Endometrium (tissue), 2 donors: ENCODE measurements around the gene PHLDB1.

ENCODE experiments used
- FAIRE-seq: peaks from 2 replicates; lab custom pipeline; 2012; peaks lifted over from hg19 to GRCh38; lab: Jason Lieb, UNC
- donor health status: control.
- donor health status: control.

Gene PHLDB1

DNA sequence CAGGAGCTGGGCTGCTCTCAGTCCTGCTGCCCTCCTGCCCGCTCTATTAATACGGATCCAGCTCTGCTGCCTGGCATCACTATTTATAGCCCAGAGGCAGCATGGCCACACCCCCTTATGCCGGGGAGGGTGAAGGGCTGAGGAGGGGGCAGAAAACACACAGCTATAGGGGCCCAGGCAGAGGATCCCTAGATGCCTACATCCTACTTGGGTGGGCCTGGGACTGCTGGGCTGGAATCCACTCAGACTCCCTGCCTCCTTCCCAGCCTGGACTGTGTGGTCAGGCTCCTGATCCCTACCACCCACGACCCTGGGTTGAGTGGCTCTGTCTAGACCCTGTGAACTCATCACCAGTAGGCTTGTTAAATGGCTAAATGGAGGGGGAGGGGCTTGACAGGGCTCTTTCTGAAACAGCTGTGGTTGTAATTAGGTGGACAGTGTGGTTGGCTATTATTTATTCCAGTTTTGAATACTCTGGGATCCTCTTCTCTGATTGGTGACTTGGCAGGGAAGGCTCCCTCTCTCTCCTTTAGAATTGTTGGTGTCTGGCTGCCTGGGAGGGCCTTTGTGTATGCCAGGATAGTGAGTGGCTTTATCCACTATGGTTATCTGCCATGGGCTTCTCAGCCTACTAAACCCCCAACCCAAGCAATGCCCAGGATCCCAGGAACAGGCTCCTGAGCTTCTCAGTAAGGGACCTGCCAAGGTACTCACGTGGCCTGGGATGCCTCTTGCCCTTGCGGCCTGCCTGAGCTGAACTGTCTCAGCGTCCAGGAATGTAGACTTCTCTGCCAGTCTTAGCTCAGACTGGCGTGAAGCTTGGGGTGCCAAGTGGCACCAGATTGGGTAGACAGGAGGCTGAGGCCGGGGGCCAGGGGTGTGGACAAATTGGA, 15.2 kb downstream of the PHLDB1 start:
- FAIRE-seq = no peak

DNA sequence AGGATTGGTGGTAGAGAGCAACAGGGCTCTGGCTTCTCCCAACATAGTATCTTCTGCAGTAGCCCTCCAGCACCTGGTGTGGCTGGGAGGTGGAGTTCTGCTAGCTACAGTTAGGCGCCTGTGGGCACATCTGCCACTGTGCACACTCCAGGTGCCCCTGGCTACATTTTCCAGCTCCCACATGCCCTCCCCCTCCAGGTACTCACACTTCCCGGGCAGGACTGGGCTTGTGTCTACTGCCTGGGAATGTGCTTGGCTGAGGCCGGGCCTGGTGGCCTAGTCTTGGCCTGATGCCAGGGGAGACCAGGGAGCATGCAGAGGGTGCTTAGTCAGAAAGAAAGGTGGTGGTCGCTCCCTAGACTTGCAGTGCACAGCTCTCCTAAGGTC, 15.8 kb downstream of the PHLDB1 start:
- FAIRE-seq = no peak

DNA sequence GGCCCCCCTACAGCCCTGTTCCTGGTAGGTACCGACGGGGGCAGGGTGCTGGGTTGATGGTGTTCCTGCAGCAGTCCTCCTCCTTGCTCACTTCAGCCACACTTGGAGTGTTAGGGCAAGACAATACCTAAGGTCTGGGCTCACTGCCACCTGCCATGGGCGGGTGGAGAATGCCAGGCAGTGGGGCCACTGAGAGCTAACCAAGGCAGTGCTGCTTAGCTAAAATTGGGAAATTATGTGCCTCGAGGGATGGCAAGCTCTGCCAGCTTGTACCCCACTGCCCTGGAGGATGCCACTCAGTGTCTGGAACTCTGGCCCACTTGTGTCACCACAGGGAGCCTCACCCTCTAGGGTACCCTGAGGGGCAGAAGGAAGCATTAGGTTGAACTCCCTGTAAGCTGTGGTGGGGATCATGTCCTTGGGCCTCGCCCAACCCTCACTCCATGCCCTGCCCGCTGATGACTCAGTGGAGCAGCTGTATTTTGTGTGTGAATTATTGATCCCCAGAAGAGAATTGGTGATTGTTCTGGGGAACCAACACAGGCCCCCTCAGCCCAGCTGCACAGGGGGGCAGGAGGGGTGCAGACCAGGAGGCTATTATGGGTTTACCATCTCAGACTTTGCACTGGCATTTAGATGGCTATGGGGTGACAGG, 17.7 kb downstream of the PHLDB1 start:
- no peak for FAIRE-seq

DNA sequence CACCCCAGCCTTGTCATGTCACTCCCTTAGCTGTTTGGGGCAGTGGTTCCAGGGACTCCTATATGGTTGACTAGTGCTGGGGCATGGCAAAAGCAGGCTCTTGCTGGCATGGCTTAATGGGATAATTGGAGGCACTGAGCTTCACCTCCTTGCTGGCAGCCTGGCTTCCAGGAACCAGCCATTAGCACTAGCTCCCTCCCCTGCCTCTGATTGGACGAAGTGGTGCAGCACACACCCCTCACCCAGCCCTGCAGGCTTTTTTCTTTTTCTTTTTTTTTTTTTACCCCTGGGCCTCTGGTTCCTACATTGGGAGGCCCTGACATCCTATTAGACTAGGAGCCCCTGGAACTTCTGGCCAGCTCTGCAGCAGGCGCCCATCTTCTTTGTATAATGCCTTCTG, 18.6 kb downstream of the PHLDB1 start:
- FAIRE-seq = no peak

DNA sequence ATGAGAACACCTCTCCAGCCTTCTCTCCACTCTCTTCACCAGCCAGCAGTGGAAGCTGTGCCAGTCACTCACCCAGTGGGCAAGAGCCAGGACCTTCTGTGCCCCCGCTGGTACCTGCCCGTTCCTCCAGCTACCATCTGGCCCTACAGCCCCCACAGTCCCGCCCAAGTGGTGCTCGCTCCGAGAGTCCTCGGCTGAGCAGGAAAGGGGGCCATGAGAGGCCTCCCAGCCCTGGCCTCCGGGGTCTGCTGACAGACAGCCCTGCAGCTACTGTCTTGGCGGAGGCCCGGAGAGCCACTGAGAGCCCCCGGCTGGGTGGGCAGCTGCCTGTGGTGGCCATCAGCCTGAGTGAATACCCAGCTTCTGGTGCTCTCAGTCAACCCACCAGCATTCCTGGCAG, 20.2 kb downstream of the PHLDB1 start:
- FAIRE-seq = no peak

DNA sequence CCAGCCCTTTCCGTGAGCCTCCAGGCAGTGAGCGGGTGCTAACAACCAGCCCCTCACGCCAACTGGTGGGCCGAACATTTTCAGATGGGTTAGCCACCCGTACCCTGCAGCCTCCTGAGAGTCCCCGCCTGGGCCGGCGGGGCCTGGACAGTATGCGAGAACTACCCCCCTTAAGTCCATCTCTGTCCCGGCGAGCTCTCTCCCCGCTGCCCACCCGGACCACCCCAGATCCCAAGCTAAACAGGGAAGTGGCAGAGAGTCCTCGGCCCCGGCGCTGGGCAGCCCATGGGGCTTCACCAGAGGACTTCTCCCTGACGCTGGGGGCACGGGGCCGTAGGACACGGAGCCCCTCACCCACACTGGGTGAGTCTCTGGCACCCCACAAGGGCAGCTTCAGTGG, 20.6 kb downstream of the PHLDB1 start:
- FAIRE-seq = no peak

DNA sequence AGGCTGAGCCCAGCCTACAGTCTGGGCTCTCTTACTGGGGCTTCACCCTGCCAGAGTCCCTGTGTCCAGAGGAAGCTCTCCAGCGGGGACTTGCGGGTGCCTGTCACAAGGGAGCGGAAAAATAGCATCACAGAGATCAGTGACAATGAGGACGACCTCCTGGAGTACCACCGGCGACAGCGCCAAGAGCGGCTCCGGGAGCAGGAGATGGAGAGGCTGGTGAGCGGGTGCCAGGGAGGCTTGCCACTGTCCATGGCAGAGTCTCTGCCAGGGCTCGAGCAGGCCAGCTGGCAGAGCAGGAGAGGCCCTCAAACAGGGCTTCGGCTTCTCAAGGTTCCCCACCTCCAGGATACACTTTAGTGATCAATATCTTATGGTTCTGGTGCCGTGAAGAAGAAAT, 21.0 kb downstream of the PHLDB1 start:
- no peak for FAIRE-seq

DNA sequence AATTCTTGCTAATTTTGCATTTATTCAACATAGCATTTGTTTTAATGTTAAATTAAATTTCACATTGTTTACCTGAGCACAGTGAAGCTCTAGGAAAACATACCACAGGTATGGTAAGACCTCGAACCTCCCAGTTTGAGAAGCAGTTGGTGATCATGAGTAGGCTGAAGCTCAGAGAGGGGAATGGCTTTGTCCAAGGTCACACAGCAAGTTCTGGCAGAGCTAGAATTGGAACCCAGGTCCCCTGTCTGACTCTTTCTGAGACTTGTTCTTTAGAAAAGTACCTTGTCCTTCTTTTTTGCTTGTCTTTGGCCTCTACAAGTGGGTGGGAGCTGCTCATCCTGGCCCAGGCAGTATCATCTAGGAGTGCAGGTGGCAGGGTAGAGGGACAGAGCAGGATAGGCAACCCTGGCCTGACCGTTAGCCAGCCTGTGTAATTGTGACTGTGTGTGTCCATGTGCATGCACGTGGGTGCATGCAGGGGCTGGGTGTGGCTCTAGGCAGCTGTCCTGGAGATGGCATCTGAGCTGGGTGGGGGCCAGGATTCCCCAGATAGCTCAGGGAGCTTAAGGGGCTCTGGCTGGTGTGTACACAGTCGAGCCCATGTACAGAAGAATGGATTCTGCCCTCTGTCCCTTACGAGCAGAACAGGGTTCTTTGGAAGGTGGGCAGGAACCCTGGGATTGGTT, 21.6 kb downstream of the PHLDB1 start:
- no peak for FAIRE-seq

DNA sequence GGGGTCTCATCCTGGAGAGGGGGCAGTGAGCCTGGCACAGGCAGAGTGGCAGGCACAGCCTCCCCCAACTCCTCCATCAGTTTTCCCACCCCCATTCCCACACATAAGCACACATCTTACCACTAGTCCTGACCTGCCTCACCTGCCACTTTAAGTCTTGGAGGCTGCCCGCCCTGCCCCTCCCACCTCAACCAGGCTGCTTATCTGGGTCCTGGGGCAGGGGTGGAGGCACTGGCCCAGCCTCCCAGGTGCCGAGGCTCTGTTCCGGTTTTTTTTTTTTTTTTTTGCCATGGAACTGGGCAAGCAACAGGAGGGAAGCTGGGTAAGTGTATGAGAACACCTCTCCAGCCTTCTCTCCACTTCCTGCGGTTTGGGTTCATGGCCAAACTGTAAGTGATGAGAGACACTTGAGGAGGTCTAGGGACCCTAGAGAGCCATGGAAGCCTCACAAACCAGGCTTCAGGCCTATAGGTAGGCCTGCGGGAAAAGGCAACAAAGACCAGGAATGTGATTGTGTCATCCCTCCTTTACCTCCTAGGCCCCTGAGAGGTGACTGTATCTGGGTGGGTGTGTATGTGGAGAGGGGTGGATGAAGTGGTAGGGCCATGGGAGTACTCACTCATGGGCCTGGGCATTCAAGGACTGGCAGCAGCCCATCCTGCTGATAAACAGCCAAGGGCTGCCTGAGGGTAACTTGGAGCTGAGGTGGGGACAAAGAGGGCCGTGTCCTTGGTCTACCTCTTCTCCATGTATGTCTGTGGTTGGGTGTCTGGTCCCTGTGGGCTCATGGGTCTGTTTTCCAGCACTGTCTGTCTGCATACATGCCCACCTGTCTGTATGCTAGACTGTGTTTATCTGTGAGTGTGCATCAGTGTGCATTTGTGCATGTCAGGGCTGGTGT, 22.6 kb downstream of the PHLDB1 start:
- FAIRE-seq = no peak

DNA sequence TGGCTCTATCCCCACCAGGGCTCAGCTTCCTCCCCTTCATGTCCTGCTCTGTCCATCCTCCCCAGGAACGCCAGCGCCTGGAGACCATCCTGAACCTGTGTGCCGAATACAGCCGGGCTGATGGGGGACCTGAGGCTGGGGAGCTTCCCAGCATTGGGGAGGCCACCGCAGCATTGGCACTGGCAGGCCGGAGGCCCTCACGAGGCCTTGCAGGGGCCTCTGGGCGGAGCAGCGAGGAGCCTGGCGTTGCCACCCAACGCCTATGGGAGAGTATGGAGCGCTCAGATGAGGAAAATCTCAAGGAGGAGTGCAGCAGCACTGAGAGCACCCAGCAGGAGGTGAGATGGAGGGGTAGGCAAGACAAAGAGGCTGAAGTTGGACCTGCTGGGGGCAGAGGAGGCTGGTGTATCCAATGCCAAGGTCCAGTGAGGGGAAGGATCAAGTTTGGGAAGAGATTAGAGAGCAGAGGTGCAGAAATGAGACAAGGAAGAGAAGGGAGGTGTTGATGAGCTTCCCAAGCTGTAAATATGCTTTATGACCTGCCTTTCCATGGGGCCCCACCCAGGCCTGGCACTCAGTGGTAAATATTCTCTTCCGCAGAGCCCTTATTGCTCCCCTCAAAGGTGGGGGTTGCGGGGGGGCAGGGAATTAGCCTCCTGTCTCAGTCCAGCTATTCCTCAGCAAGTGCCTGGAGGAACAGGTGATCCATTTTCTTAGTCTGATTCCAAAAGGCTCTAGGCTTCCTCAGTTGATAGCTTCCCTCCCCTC, 23.9 kb downstream of the PHLDB1 start:
- no peak for FAIRE-seq

DNA sequence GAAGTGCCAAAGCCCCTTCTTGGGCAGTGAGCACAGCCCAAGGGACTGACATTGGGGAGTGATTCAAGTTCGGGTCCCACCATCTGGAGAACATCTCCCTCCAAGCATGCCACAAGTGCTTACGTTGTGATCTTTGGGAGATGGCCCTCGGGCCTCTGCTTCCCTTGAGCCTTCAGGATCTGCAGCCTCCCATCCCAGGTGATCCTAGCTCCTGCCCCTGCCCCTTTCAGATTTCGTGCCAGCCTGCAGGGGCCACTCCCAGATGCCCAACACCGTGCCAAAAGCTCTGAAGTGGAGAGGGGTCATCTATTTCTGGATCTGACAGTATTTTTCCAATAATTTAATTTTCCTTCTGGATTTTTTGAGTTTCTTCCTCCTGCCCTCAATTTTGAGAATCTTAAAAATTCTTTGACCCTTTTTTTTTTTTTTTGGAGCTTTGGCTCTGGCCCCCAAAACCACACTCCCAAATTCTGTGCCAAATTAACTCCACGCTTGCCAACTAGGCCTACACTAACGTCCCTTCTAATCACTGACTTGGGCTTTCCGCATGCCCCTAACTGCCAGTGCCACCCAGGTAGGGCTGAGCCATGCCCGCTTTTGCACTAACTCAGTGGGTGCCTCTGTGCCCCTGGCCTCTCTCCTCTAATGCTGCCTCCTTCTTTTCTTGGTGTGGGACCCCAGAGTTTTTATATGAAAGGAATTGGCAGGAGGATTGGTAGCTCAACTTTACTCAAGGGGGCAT, 25.3 kb downstream of the PHLDB1 start:
- no peak for FAIRE-seq

DNA sequence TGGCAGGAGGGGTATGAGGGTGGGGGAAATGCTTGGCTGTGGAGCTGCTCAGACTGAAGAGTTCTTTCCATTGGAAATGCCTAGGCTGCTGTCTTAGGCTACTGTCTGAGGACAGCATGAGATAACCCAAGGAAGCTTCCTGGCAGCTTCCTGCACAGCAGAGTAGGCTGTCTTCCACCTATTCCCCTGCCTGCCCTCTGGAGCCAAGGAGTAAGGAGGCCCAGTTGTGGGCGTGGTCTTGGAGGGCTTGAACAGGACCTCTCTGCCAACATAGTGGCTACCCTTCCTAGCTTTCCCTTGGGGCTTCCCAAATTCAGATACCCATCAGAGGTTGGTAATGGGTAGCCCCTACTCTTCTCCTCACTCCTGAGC, 25.9 kb downstream of the PHLDB1 start:
- FAIRE-seq = no peak

DNA sequence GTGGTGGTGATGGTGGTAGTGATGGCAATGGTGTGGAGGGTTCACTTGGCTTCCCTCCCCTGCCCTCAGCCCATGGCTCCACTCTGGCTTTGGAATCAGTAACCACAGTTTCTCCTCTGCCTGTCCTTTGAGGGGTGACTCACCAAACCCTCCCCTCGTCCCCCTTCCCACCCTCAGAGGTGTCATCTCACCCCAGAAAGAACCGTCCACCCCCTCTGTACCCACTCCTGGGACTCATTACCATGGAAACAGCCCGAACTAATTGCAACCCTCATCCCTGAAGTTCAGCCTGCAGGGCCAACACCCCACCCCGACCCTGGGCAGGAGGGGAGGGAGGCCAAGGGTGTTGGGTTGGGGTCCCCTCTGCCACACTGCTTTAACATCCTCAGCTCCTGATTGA, 26.6 kb downstream of the PHLDB1 start:
- no peak for FAIRE-seq

DNA sequence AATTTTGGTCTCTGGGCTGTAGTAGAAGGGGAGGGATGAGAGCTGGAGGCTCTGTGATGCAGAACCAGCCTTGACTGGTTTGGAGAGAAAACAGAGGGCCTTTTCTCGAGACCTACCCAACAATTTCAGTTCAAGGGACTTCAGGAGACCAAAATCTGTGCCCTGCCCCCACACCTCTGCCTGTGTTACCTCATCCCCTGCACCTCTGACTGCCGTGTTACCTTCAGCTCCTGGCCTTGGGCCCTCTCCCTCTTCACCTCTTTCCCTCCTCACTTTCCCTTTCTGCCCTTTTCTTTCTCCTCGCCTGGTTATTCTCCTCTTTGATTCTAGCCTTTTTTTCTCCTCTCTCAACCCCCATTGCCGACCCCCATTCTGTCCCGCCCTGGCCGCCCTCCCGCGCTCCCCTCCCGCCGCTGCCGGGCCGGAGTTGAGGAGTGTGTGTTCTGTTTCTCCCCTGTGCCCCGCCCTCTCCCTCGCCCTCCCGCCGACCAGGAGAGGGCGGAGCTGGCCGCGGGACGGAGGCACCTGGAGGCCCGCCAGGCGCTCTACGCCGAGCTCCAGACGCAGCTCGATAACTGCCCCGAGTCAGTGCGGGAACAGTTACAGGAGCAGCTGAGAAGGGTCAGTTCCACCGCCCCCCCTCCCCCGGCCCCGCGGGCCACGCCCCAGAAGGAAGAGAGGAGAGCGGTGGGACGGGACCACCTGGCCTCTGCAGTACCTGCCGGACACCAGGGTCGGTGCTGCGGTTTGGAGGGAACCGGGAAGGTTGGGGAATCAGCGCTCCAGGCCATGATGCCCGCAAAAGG, 27.2 kb downstream of the PHLDB1 start:
- FAIRE-seq = no peak

DNA sequence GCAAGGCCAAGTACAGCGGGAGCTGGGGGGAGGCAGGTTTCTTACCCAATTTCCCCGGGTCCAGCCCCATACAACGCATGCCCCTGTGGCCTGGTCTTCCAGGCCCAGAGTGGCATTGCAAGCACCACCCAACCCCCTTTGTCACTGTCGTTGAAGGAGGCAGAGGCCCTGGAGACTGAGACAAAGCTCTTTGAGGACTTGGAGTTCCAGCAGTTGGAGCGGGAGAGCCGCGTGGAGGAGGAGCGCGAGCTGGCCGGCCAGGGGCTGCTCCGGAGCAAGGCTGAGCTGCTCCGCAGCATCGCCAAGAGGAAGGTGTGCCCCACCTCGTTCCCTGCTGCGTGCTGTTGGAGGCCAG, 27.8 kb downstream of the PHLDB1 start:
- FAIRE-seq = no peak

DNA sequence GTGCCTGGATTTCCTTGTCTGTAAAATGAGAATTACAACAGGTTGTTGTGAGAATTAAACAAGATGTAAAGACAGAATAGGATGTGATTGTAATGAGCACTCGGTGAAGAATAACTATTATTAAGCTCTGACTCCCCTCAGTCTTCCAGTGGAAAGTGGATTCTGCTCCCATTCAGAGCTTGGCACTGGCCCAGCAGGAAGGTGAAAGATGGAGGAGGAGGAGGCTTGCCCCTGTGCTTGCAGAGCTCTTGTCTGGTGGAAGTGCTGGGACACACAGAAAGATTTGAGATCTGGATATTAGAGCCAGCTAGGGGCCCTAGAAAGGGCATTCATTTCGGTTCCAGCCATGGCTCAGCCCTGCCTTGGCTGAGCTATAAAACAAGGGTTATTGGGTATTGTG, 28.2 kb downstream of the PHLDB1 start:
- no peak for FAIRE-seq

DNA sequence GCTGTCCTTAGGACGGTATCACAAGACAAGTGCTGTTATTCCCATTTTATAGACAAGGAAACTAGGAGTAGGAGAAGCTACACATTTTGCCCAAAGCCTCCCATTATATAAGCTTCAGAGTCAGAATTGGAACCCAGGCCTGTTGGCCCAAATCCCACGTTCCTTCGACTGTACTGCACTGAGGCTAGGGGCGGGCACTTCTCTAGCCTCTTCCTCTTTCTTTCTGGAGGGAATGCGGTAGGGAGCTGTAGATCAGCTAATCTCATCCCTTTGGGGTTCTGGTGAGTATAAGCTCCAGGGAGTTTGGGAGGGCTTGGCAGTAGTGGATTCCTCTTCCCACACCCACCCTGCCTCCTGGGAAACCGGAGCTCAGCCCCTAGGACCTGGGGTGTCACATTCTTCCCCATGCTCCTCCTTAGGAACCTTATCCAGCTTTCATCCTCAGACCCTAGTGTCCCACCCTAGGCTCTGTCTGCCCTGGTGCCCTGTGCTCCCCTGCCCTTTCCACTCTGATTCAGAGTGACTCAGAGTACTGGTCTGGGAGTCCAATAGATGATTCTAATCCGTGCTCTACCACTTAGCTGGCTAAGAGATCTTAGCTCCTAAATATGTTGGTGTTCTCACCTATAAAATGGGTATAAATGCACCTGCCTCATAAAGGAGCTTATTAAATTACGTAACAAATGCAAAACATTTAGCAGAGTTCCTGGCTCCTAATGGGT, 29.3 kb downstream of the PHLDB1 start:
- no peak for FAIRE-seq

DNA sequence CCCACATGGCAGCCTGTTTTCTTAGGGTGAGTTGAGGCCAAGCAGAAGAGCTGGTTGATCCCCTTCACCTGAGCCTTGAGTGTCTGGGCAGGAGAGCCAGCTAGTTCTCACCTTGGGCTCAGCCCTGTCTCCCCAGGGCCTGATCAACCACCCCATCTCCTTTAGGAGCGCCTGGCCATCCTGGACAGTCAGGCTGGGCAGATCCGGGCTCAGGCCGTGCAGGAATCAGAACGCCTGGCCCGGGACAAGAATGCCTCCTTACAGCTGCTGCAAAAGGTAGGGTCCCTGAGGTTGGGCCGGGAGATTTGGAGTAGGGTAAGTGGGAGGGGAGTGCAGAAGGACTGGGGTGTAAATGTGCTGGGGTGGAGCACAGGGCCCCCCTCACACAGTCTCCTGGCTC, 31.3 kb downstream of the PHLDB1 start:
- no peak for FAIRE-seq

DNA sequence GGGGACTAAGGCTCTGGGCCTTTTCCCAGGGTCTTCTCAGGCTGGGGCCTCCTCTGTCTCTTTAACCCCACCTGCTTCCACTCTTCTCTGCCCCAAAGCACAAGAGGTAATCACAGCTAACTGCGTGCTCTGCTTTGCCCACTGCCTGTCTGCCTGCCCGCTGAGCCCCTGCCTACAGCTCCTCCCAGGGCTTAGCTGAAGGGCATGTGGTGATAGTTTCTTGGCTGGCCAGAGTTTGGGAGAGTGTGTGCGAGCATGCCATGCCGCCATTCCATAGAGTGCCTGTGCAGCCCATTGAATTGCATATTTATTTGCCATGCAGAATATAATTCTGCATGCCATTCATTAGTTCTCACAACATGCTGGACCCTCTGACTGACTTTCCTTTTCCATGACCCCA, 32.5 kb downstream of the PHLDB1 start:
- FAIRE-seq = no peak
